ENCODE measurements around the gene CRYBA1. TPM values are rescaled to one million over a fixed set of nuclear protein-coding genes. Genes with fewer than 3 reads are reported as not detected.

CRYBA1 gene
- total and polyA plus RNA-seq, 11 donors = not detected

DNA sequence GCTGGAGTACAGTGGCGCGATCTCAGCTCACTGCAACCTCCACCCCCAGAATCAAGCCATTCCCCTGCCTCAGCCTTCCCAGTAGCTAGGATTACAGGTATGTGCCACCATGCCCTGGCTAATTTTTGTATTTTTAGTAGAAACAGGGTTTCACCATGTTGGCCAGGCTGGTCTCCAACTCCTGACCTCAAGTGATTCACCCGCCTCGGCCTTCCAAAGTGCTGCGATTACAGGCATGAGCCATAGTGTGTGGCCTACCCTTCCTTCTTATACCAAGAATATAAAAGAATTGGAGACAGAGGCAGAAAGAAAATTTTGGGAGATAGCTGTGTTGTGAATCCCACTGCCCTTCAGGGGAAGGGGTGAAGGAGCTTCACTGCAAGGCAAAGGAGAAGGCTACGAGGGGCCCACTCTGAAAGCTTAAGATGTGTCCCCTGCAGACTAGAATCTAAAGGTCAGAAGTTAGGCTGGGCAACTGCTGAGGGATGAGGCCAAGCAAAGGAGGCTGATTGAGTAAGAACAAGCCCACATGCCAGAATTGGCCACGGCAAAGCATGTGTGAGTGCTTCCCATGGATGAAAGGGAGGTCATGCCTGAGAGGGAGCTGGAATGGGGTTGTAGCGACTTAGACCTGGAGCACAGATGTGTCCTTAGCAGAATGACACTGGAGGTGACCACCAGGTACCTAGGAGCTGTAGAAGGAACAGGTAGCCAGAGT lies 8.4 kb upstream of the CRYBA1 start:
- DNase-seq (no peak), ATAC-seq (no peak)
- Histone ChIP-seq H3K4me3 (no peak overlapping the region), H3K9me3 (no peaks in the 10 kb centered on the region), H3K4me1 (peaks cover 0 to 29% (median 0%) of the 10 kb centered on the region in 12 donors), H3K36me3 (no peaks in the 10 kb centered on the region), H3K27ac (peak overlapping the region in 1 of 12 donors; percentile 19), H3K27me3 (no peaks in the 10 kb centered on the region)
- TF ChIP-seq, protein P1, sequence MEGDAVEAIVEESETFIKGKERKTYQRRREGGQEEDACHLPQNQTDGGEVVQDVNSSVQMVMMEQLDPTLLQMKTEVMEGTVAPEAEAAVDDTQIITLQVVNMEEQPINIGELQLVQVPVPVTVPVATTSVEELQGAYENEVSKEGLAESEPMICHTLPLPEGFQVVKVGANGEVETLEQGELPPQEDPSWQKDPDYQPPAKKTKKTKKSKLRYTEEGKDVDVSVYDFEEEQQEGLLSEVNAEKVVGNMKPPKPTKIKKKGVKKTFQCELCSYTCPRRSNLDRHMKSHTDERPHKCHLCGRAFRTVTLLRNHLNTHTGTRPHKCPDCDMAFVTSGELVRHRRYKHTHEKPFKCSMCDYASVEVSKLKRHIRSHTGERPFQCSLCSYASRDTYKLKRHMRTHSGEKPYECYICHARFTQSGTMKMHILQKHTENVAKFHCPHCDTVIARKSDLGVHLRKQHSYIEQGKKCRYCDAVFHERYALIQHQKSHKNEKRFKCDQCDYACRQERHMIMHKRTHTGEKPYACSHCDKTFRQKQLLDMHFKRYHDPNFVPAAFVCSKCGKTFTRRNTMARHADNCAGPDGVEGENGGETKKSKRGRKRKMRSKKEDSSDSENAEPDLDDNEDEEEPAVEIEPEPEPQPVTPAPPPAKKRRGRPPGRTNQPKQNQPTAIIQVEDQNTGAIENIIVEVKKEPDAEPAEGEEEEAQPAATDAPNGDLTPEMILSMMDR (IDR thresholded peaks at IDR 0.05) = no peak
- TF ChIP-seq POLR2A (IDR thresholded peaks at IDR 0.05) = no peak
- intact Hi-C loops (cut with DNase I) = no loop called here
- WGBS, 4 donors = 93 to 96% (median 94%) methylated on average over 8 of the region's 8 CpGs

DNA sequence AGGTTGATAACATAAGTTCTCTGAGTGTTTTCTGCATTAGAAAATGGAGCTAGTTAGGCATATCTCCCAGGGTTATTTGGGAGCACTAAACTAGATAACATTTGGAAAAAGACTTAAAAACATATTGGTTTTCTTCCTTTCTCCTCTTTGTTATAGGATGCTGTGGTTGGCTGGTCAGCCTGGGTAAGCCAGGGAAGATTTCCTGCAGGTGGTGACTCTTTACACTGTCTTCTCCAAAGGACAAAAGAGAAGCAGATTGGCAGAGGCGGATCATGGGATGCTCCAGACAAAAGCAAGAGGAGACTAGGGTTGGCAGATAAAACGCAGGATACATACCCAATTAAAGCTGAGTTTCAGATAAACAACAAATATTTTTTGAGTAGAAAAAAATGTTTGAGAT lies 6.2 kb upstream of the CRYBA1 start:
- no peaks in the 10 kb centered on the region for H3K27me3 ChIP-seq
- intact Hi-C loops (cut with DNase I) = no loop called here
- no peaks in the 10 kb centered on the region for H3K9me3 ChIP-seq
- ATAC-seq = no peak
- DNase-seq = no peak
- TF ChIP-seq, protein P1 (IDR thresholded peaks at IDR 0.05) = no peak
- no peak overlapping the region for H3K4me3 ChIP-seq
- no peaks in the 10 kb centered on the region for H3K36me3 ChIP-seq
- H3K4me1 ChIP-seq = peaks cover 0 to 29% (median 0%) of the 10 kb centered on the region in 12 donors
- 65 to 69% (median 66%) methylated on average over 2 of the region's 2 CpGs for WGBS, 4 donors
- peak overlapping the region in 1 of 12 donors; percentile 46 for H3K27ac ChIP-seq

DNA sequence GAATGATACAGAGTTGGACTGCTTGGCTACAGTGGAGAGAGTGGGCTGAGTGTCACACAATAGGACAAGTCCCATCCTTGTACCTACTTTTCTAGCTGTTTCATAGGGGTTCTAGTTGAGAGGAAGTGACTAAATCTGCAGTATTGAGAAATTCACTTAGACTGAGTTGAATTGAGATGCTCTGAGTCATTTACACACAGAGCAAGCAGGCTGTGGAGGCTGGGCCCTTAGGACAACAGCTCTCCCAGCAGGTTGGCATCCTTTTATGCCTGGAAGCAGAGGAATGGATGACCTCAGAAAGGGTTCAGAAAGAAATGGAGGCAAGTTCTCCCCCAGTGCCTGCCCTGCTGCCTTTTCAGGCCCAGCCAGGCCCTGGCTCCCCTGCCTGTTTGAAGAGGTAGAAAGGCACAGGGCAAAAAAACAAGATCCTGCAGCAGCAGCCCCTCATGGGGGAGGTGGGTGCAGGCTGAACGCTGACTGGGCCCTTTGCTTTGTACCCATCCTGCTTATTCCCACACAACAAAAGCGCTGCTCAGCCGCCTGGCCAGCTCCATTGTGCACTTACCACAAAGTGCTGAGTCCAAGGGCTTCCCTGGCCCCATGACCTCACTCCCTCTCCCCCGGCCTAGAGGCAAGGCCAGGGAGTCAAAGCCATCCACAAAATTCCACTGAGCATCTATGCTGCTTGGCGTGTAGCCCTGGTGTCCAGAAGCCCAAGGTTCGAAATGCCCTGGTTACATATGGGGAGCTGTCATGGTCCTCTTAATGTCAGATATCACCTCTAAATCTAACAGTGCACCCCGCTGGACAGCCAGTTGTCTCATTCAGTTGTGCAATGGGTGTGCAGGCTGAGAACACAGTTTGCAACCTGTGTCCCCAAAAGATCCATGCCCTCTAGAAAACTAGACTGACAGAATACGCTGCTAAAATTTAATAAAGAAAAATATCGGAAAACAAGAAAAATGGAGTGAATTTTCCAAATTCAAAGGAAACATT lies 5.4 kb upstream of the CRYBA1 start:
- H3K4me1 ChIP-seq = peaks cover 0 to 29% (median 0%) of the 10 kb centered on the region in 12 donors
- peak in 2 of 5 donors; percentile 31 to 47 for DNase-seq
- no peak for TF ChIP-seq POLR2A (IDR thresholded peaks at IDR 0.05)
- peak overlapping the region in 1 of 12 donors; percentile 46 for H3K27ac ChIP-seq
- WGBS, 4 donors = 89 to 91% (median 90%) methylated on average over 9 of the region's 9 CpGs
- H3K36me3 ChIP-seq = no peaks in the 10 kb centered on the region
- no peaks in the 10 kb centered on the region for H3K27me3 ChIP-seq
- intact Hi-C loops (cut with DNase I) = no loop called here
- no peak overlapping the region for H3K4me3 ChIP-seq
- ATAC-seq = peak in 3 of 4 donors; percentile 28 to 92 (median 88)
- H3K9me3 ChIP-seq = no peaks in the 10 kb centered on the region

DNA sequence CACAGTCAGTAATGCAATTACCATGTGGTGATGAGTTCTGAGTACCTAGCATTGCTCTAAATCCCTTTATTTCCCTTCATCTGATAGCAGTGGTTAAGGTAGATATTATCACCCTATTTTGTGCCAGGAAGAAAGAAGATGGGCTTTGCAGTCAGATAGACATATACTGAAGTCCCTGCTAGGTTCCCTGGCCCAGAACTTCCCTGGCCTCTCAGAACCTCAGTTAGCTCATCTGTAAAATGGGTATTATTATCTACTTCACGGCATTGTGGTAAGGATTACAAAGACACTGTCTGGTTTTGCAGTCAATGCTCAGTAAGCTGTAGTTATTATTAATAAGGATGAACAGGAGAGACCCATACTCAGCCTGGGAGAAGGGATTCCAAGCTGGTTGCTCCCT lies 4.6 kb upstream of the CRYBA1 start:
- Histone ChIP-seq H3K36me3 (no peaks in the 10 kb centered on the region), H3K9me3 (no peaks in the 10 kb centered on the region), H3K4me3 (no peak overlapping the region), H3K27me3 (no peaks in the 10 kb centered on the region), H3K27ac (no peak overlapping the region), H3K4me1 (peaks cover 0 to 29% (median 0%) of the 10 kb centered on the region in 12 donors)
- ATAC-seq = no peak
- intact Hi-C loops (cut with DNase I) = no loop called here
- DNase-seq = no peak
- TF ChIP-seq, protein P1 (IDR thresholded peaks at IDR 0.05) = no peak
- no peak for TF ChIP-seq POLR2A (IDR thresholded peaks at IDR 0.05)
- WGBS, 4 donors = 91 to 100% (median 97%) methylated on average over 1 of the region's 1 CpG
